D721Med (cell line): ENCODE data around the gene NPHP3.
"Not testable (repeated sequence)": the region's sequence is repeated elsewhere in the genome, so short reads cannot be mapped to it uniquely, and the experiment has no call there.

Source experiments
- DNase-seq: peaks from one replicate; pipeline ENCODE4 v3.0.0; 2011; ENCODE audit warnings: low spot score; ENCODE audit not compliant: insufficient read length
- FAIRE-seq: peaks from 2 replicates; lab custom pipeline; 2011; peaks lifted over from hg19 to GRCh38; lab: Jason Lieb, UNC
- TF ChIP-seq, protein P1 (sequence below): IDR thresholded peaks from 2 replicates; pipeline ENCODE4 v1.5.1; 2012; ENCODE audit warnings: mild to moderate bottlenecking, control low read depth; ENCODE audit not compliant: insufficient read depth; ENCODE audit errors: missing control alignments

Gene NPHP3, protein sequence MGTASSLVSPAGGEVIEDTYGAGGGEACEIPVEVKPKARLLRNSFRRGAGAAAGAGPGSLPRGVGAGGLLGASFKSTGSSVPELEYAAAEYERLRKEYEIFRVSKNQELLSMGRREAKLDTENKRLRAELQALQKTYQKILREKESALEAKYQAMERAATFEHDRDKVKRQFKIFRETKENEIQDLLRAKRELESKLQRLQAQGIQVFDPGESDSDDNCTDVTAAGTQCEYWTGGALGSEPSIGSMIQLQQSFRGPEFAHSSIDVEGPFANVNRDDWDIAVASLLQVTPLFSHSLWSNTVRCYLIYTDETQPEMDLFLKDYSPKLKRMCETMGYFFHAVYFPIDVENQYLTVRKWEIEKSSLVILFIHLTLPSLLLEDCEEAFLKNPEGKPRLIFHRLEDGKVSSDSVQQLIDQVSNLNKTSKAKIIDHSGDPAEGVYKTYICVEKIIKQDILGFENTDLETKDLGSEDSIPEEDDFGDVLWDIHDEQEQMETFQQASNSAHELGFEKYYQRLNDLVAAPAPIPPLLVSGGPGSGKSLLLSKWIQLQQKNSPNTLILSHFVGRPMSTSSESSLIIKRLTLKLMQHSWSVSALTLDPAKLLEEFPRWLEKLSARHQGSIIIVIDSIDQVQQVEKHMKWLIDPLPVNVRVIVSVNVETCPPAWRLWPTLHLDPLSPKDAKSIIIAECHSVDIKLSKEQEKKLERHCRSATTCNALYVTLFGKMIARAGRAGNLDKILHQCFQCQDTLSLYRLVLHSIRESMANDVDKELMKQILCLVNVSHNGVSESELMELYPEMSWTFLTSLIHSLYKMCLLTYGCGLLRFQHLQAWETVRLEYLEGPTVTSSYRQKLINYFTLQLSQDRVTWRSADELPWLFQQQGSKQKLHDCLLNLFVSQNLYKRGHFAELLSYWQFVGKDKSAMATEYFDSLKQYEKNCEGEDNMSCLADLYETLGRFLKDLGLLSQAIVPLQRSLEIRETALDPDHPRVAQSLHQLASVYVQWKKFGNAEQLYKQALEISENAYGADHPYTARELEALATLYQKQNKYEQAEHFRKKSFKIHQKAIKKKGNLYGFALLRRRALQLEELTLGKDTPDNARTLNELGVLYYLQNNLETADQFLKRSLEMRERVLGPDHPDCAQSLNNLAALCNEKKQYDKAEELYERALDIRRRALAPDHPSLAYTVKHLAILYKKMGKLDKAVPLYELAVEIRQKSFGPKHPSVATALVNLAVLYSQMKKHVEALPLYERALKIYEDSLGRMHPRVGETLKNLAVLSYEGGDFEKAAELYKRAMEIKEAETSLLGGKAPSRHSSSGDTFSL (N-terminal part only)

DNA sequence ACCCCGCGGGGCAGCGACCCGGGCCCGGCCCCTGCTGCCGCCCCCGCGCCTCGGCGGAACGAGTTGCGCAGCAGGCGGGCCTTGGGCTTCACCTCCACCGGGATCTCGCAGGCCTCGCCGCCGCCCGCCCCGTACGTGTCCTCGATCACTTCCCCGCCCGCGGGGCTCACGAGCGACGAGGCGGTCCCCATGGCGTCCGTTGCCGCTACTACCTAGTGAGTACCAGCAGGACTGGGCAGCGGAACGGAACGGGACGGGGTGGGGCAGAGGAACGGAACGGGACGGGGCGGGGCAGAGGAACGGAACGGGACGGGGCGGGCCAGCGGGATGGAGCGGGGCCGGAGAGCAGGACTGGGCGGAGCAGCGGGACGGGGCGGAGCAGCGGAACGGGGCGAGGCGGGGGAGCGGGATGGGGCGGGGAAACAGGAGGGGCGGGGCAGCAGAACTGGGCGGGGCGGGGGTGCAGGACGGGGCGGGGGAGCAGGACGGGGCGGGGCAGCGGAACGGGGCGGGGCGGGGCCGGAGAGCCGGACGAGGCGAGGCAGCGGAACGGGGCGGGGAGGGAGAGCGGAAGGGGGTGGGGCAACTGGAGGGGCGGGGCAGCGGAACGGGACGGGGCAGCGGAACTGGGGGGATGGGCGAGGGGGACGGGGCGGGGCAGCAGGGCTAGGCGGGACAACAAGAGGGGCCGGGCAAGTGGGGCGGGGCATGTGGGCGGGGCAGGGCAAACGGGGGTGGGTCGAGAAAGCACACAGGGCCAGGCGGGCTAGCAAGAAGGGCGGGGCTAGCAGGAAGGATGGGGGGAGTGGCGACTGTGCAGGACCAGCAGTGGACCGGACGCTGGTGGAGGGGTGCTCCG lies at the start of gene NPHP3:
Gene NPHP3, minus strand, starts transcription at position 245 of the 859 bp plus-strand sequence. Its CDS starts 54 bp downstream, at position 191.
- TF ChIP-seq, protein P1, sequence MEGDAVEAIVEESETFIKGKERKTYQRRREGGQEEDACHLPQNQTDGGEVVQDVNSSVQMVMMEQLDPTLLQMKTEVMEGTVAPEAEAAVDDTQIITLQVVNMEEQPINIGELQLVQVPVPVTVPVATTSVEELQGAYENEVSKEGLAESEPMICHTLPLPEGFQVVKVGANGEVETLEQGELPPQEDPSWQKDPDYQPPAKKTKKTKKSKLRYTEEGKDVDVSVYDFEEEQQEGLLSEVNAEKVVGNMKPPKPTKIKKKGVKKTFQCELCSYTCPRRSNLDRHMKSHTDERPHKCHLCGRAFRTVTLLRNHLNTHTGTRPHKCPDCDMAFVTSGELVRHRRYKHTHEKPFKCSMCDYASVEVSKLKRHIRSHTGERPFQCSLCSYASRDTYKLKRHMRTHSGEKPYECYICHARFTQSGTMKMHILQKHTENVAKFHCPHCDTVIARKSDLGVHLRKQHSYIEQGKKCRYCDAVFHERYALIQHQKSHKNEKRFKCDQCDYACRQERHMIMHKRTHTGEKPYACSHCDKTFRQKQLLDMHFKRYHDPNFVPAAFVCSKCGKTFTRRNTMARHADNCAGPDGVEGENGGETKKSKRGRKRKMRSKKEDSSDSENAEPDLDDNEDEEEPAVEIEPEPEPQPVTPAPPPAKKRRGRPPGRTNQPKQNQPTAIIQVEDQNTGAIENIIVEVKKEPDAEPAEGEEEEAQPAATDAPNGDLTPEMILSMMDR, result no peak
- FAIRE-seq, result no peak
- DNase-seq, result peak; percentile 91

DNA sequence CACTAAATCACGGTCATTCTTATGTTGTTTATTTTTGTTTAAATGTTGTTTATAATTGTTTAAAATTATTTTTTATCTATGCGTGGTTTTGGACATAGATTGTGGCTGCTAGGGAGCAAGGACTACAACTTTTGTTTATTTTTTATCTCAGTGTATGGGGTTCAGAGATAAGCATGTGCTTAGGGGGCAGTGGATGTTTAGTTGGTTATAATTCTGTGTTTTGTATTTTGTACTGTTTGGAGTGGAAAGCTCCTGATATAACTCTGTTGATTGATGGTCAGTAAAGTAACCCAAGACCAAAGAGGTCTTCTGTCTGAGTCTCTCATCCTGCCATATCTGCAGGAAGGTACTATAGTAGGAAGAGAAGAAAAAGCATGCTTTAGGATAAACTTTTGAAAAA lies 36.5 kb upstream of the NPHP3 start:
- DNase-seq (no peak), FAIRE-seq (no peak)
- TF ChIP-seq, protein P1, result no peak

DNA sequence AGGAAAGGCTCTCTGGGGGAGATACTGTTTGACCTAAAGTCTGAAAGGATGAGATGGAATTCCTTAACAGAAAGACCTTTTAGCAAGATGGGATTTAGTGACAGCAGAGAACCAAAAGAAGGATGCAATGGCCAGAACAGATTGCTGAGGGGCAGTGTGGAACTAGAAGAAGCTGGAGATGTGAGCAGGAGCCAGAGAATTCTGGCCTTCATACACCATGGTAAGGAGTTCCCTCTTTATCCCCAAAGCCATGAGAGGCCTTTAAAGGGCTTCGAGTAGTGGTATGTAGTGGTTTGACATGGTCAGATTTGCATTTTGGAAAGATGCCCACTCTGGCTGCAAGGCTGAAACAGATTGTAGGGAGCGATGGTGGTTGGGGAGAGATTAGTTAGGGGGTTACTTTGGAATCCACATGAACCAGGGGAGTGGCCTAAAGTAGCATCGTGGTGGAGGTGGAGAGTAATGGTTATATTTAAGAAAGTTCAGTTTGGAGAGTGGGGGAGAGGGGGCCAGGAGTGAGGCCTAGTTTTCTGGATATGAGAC lies 34.0 kb upstream of the NPHP3 start:
- DNase-seq (no peak), FAIRE-seq (no peak)
- TF ChIP-seq, protein P1, result no peak

DNA sequence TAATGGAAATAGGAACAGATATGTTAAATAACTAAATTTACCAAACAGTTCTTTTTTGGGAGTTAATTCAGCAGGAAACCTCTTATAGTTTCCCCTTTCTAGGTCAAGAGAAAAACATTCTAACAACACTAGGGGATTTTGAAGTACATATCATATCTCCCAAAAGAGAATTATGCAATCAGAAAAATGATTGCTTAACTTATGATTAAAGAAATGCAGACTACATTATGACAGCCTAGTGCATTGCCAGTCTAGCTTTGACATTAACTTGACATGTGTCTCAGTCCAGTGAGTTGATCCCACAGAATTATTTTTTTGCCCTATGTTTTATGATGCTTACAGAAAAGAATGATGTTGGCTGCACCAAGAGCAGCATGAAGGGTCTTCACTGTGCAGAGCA lies 31.7 kb upstream of the NPHP3 start:
- FAIRE-seq, result no peak

DNA sequence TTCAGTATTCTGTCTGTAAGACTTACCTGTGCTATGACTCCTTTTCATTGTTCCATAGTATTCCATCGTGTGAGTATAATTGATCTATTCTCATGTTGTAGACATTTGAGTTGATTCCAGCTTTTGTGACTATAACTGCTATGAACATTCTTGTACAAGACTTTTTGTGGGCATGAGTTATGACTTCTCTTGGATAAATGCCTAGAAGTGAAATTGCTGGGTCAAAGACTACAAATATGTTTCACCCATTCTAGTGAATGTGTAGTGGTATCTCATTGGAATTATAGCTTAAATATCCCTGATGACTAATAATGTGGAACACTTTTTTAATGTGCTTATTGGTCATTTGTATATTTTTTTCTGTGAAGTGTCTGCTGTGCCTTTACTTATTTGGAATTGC lies 27.6 kb upstream of the NPHP3 start:
- TF ChIP-seq, protein P1, result no peak
- no peak for FAIRE-seq
- no peak for DNase-seq

More for the DNA sequence above, 31.7 kb upstream of the NPHP3 start:
- no peak for DNase-seq
- TF ChIP-seq, protein P1, result no peak

DNA sequence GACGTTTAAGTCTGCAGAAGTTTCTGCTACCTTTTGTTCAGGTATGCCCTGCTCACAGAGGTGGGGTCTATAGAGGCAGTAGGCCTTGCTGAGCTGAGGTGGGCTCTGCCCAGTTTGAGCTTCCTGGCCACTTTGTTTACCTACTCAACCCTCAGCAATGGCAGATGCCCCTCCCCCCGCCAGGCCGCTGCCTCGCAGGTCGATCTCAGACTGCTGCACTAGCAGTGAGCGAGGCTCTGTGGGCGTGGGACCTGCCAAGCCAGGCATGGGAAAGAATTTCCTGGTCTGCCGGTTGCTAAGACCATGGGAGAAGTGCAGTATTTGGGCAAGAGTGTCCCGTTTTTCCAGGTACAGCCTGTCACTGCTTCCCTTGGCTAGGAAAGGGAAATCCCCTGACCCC lies 24.5 kb upstream of the NPHP3 start:
- FAIRE-seq, DNase-seq: not testable (repeated sequence)
